Stimulated activated CD4-positive, alpha-beta T cell treated with anti-CD3 and anti-CD28 coated beads, Interleukin-4, amount 100 ng/mL, for 1 hour (primary cell): ENCODE data around the gene TUBA1C.
"Not testable (repeated sequence)": the region's sequence is repeated elsewhere in the genome, so short reads cannot be mapped to it uniquely, and the experiment has no call there.

ENCODE experiments used
- DNase-seq: peaks from one replicate; pipeline ENCODE4 v3.0.0-alpha.2; 2020

The TUBA1C gene

DNA sequence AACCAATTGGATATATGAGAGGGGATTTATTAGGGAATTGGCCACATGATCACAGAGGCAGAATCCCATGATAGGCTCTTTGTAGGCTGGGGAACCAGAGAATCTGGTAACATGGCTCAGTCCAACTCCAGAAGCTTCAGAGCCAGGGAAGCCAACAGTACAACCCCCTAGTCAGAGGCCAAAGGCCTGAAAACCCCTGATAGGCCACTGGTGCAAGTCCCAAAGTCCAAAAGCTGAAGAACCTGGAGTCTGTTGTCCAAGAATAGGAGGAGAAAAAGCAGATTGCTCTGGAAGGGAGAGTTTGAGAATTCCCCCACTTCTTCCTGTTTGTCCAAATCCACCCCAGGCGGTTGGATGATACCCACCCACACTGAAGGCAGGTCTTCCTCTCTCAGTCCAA, 49.9 kb downstream of the TUBA1C start:
- no peak for DNase-seq

DNA sequence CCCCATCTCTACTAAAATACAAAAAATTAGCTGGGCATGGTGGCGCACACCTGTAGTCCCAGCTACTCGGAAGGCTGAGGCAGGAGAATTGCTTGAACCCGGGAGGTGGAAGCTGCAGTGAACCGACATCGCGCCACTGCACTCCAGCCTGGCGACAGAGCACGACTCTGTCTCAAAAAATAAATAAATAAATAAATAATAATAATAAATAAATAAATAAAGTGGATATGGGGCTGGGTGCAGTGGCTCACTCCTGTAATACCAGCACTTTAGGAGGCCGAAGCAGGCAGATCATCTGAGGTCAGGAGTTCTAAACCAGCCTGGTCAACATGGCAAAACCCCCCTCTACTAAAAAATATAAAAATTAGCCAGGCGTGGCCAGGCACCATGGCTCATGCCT, 52.2 kb downstream of the TUBA1C start:
- not testable (repeated sequence) for DNase-seq

DNA sequence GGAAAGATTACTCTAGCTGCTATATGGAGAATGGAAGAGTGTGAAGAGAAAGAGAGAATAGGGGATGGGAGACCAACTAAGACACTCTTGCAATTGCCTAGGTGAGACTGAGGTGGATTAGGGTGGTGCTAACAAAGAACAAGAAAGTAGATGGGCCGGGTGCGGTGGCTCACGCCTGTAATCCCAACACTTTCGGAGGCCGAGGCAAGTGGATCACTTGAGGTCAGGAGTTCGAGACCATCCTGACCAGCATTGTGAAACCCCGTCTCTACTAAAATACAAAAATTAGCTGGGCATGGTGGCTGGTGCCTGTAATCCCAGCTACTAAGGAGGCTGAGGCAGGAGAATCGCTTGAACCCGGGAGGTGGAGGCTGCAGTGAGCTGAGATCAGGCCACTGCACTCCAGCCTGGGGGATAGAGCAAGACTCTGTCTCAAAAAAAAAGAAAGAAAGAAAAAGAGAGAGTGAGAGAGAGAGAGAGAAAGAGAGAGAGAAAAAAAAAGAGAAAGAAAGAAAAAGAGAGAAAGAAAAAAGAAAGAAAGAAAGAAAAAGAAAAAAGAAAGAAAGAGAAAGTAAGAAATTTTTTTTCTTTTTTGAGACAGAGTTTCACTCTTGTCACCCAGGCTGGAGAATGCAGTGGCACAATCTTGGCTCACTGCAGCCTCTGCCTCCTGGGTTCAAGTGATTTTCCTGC, 55.7 kb downstream of the TUBA1C start:
- not testable (repeated sequence) for DNase-seq

GRCh38 chr12:49322367-49322707, 57.5 kb downstream of the TUBA1C start:
- no peak for DNase-seq

- peak; percentile 93 for DNase-seq
Measured at GRCh38 chr12:49322708-49323523, 58.0 kb downstream of the TUBA1C start, which contains the start of gene TROAP. Gene TROAP, plus strand, starts transcription at chr12:49323255. Its CDS starts 354 bp downstream, at chr12:49323609.

GRCh38 chr12:49323524-49324097, 58.7 kb downstream of the TUBA1C start:
- DNase-seq: no peak
